ENCODE results near the gene SSBP3. TPM values are rescaled to one million over a fixed set of nuclear protein-coding genes. Genes with fewer than 3 reads are reported as not detected.
"Not testable (repeated sequence)": the region's sequence is repeated elsewhere in the genome, so short reads cannot be mapped to it uniquely, and the experiment has no call there.

The SSBP3 gene
- total RNA-seq, 1 experiment from 2014 or later = 42.1 TPM

DNA sequence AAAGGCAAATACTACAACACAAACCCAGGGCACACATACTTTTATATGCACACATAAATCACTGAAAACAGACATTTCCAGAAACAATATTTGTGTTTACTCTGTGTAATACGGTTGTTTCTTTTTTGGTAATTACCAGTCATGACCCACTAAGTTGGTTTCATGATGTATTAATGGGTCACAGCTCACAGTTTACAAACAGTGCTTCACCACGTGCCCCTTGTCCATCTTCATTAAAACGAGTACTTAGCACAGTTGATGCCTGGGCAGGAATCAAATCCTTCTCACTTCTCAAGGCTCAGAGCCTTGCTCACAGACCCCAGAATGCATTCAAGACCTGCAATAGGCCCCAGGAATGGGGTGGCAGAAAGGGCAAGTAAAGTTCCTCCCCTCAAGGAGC is 13.8 kb downstream of the SSBP3 start:
- Mint-ChIP-seq H3K9me3 (ENCODE audit: unreplicated experiment) (no peaks in the 10 kb centered on the region), H3K36me3 (ENCODE audit: insufficient read depth, unreplicated experiment) (peaks cover 25% of the 10 kb centered on the region), H3K27ac (ENCODE audit: unreplicated experiment) (no peak overlapping the region), H3K4me1 (ENCODE audit: low read depth, unreplicated experiment) (no peaks in the 10 kb centered on the region), H3K4me3 (ENCODE audit: unreplicated experiment) (no peak overlapping the region), H3K27me3 (ENCODE audit: insufficient read depth, unreplicated experiment) (no peaks in the 10 kb centered on the region)
- no peaks in the 10 kb centered on the region for H3K36me3 ChIP-seq (ENCODE audit: control insufficient read depth, insufficient read depth, low read length)
- H3K4me3 ChIP-seq (ENCODE audit: low read depth, low read length) = no peak overlapping the region
- BruUV-seq (replicated peaks) = no TSS peak
- H3K9me3 ChIP-seq = no peaks in the 10 kb centered on the region
- no peak for DNase-seq
- H3K27me3 ChIP-seq (replicated peaks; ENCODE audit: control insufficient read depth, insufficient read depth, low read length) = no peaks in the 10 kb centered on the region
- ChIA-PET POLR2A (no interaction called here), CTCF (no interaction called here)
- H3K4me1 ChIP-seq = no peaks in the 10 kb centered on the region
- TF ChIP-seq, protein P1, sequence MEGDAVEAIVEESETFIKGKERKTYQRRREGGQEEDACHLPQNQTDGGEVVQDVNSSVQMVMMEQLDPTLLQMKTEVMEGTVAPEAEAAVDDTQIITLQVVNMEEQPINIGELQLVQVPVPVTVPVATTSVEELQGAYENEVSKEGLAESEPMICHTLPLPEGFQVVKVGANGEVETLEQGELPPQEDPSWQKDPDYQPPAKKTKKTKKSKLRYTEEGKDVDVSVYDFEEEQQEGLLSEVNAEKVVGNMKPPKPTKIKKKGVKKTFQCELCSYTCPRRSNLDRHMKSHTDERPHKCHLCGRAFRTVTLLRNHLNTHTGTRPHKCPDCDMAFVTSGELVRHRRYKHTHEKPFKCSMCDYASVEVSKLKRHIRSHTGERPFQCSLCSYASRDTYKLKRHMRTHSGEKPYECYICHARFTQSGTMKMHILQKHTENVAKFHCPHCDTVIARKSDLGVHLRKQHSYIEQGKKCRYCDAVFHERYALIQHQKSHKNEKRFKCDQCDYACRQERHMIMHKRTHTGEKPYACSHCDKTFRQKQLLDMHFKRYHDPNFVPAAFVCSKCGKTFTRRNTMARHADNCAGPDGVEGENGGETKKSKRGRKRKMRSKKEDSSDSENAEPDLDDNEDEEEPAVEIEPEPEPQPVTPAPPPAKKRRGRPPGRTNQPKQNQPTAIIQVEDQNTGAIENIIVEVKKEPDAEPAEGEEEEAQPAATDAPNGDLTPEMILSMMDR (IDR thresholded peaks at IDR 0.05; ENCODE audit: insufficient read depth in 1 of 2, low read depth in 1 of 2, low read length in 1 of 2, severe bottlenecking in 1 of 2, unreplicated experiment in 1 of 2) = no peak
- intact Hi-C loops (cut with micrococcal nuclease; ENCODE audit: unreplicated experiment) = no loop called here

DNA sequence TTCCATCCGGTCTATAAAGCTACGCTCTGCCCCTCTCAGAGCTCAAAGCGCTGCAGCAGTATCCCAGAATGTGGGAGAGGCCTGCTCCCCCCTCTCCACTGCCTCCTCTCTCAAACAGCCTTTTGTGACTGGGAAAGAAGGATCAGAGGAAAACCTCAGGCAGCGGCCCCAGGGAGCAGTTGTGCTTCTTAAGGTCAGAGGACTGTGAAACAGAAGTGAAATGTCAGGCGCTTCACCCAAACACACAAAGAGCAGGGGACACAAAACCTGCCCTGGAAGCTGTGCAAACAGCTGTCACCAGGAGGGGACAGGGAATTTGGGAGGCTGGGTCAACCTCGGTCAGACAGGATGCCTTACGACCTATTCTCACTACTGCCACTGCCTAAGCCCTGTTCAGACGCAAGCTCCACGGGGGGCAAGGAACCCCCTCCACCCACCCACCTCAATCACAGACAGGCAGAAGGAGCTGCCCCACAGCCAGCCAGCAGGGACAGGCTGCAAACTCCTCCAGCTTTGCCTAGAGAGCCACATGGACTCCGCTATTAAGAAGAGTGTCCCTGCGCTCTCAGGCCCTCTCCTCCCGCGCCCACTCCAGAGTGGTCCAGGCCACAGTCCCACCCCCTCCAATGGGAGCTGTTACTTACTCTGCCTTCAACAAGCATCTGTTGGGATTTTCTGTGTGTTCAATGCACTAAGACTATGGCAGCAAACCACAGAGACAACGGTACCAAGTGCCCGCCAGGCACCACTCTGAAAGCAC is 14.6 kb downstream of the SSBP3 start:
- ChIA-PET CTCF (no interaction called here), POLR2A (no interaction called here)
- Histone ChIP-seq H3K27me3 (replicated peaks; ENCODE audit: control insufficient read depth, insufficient read depth, low read length) (no peaks in the 10 kb centered on the region), H3K36me3 (ENCODE audit: control insufficient read depth, insufficient read depth, low read length) (no peaks in the 10 kb centered on the region), H3K9me3 (no peaks in the 10 kb centered on the region), H3K4me3 (ENCODE audit: low read depth, low read length) (no peak overlapping the region), H3K4me1 (no peaks in the 10 kb centered on the region)
- peaks cover 25% of the 10 kb centered on the region for H3K36me3 Mint-ChIP-seq (ENCODE audit: insufficient read depth, unreplicated experiment)
- no peaks in the 10 kb centered on the region for H3K9me3 Mint-ChIP-seq (ENCODE audit: unreplicated experiment)
- H3K4me3 Mint-ChIP-seq (ENCODE audit: unreplicated experiment) = no peak overlapping the region
- H3K4me1 Mint-ChIP-seq (ENCODE audit: low read depth, unreplicated experiment) = peaks cover 5% of the 10 kb centered on the region
- TF ChIP-seq, protein P1 (IDR thresholded peaks at IDR 0.05; ENCODE audit: insufficient read depth in 1 of 2, low read depth in 1 of 2, low read length in 1 of 2, severe bottlenecking in 1 of 2, unreplicated experiment in 1 of 2) = no peak
- BruUV-seq (replicated peaks) = no TSS peak
- H3K27me3 Mint-ChIP-seq (ENCODE audit: insufficient read depth, unreplicated experiment) = no peaks in the 10 kb centered on the region
- no peak overlapping the region for H3K27ac Mint-ChIP-seq (ENCODE audit: unreplicated experiment)
- intact Hi-C loops (cut with micrococcal nuclease; ENCODE audit: unreplicated experiment) = no loop called here
- no peak for DNase-seq

DNA sequence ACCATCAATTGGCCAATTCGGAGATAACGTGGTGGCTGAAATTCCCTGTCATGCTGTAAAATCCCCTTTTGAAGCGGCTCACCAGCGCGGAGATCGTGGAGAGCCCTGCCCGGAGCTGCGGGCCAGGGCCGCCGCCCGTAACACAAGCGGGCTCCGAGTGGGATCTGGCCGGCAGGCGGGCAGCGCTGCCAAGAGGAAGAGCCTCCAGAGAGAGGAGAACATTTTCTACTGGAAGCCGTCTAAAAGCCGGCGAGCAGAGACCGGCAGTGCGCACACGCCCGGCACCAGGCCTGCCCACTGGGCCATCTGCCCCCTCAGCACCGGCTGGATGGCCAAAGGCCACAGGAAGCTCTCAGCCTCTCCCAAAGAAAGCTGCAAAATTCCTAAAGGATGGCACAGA is 15.5 kb downstream of the SSBP3 start:
- H3K36me3 ChIP-seq (ENCODE audit: control insufficient read depth, insufficient read depth, low read length) = no peaks in the 10 kb centered on the region
- intact Hi-C loops (cut with micrococcal nuclease; ENCODE audit: unreplicated experiment) = no loop called here
- H3K9me3 ChIP-seq = no peaks in the 10 kb centered on the region
- peaks cover 8% of the 10 kb centered on the region for H3K4me1 Mint-ChIP-seq (ENCODE audit: low read depth, unreplicated experiment)
- H3K36me3 Mint-ChIP-seq (ENCODE audit: insufficient read depth, unreplicated experiment) = peaks cover 19% of the 10 kb centered on the region
- H3K4me3 Mint-ChIP-seq (ENCODE audit: unreplicated experiment) = no peak overlapping the region
- POLR2A ChIA-PET = no interaction called here
- TF ChIP-seq, protein P1 (IDR thresholded peaks at IDR 0.05; ENCODE audit: insufficient read depth in 1 of 2, low read depth in 1 of 2, low read length in 1 of 2, severe bottlenecking in 1 of 2, unreplicated experiment in 1 of 2) = no peak
- H3K9me3 Mint-ChIP-seq (ENCODE audit: unreplicated experiment) = no peaks in the 10 kb centered on the region
- H3K4me3 ChIP-seq (ENCODE audit: low read depth, low read length) = no peak overlapping the region
- no peak overlapping the region for H3K27ac Mint-ChIP-seq (ENCODE audit: unreplicated experiment)
- CTCF ChIA-PET = no interaction called here
- no peaks in the 10 kb centered on the region for H3K27me3 Mint-ChIP-seq (ENCODE audit: insufficient read depth, unreplicated experiment)
- DNase-seq = no peak
- H3K27me3 ChIP-seq (replicated peaks; ENCODE audit: control insufficient read depth, insufficient read depth, low read length) = no peaks in the 10 kb centered on the region
- no TSS peak for BruUV-seq (replicated peaks)
- H3K4me1 ChIP-seq = peaks cover 2% of the 10 kb centered on the region; the same call in 1 of the 2 replicates

DNA sequence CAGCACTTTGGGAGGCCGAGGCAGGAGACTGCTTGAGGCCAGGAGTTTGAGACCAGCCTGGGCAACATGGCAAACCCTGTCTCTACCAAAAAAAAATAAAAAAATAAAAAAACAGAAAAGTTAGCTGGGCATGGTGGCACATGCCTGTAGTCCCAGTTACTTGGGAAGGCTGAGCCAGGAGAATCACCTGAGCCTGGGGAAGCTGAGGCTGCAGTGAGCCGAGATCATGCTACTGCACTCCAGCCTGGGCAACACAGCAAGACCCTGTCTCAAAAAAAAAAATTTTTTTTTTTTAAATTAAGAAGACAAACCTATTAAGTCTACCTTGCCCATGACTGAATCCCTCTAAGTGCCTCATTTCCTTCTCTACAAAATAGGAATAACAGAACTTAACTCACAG is 16.6 kb downstream of the SSBP3 start:
- Mint-ChIP-seq H3K4me1 (ENCODE audit: low read depth, unreplicated experiment) (peaks cover 19% of the 10 kb centered on the region), H3K36me3 (ENCODE audit: insufficient read depth, unreplicated experiment) (peaks cover 13% of the 10 kb centered on the region)
- H3K27me3 Mint-ChIP-seq (ENCODE audit: insufficient read depth, unreplicated experiment); POLR2A ChIA-PET; H3K9me3 Mint-ChIP-seq (ENCODE audit: unreplicated experiment); H3K27ac Mint-ChIP-seq (ENCODE audit: unreplicated experiment); BruUV-seq (replicated peaks); H3K27me3 ChIP-seq (replicated peaks; ENCODE audit: control insufficient read depth, insufficient read depth, low read length); intact Hi-C loops (cut with micrococcal nuclease; ENCODE audit: unreplicated experiment); CTCF ChIA-PET; H3K9me3 ChIP-seq; H3K4me3 ChIP-seq (ENCODE audit: low read depth, low read length); DNase-seq; H3K4me3 Mint-ChIP-seq (ENCODE audit: unreplicated experiment); H3K36me3 ChIP-seq (ENCODE audit: control insufficient read depth, insufficient read depth, low read length): not testable (repeated sequence)
- H3K4me1 ChIP-seq = peaks cover 13% of the 10 kb centered on the region
